ENCODE data around the gene SEPTIN10.

SEPTIN10 gene

GRCh38 chr2:109525836-109526235 is 87.9 kb downstream of the SEPTIN10 start:
- no peak for DNase-seq (ENCODE audit: low read depth in 2 of 2, low spot score in 1 of 2)

- no peak for DNase-seq (ENCODE audit: low read depth in 2 of 2, low spot score in 1 of 2)
Observed at GRCh38 chr2:109523536-109524361, 90.0 kb downstream of the SEPTIN10 start.

- no peak for DNase-seq (ENCODE audit: low read depth in 2 of 2, low spot score in 1 of 2)
Observed at GRCh38 chr2:109523121-109523520, 90.6 kb downstream of the SEPTIN10 start.

- DNase-seq (ENCODE audit: low read depth in 2 of 2, low spot score in 1 of 2): no peak
Observed at GRCh38 chr2:109522063-109522374, 91.7 kb downstream of the SEPTIN10 start.

GRCh38 chr2:109521233-109522062 is 92.3 kb downstream of the SEPTIN10 start:
- no peak for DNase-seq (ENCODE audit: low read depth in 2 of 2, low spot score in 1 of 2)

GRCh38 chr2:109519513-109519912 is 94.3 kb downstream of the SEPTIN10 start:
- DNase-seq (ENCODE audit: low read depth in 2 of 2, low spot score in 1 of 2): no peak

GRCh38 chr2:109517118-109517889 is 96.5 kb downstream of the SEPTIN10 start:
- DNase-seq (ENCODE audit: low read depth in 2 of 2, low spot score in 1 of 2): no peak

- no peak for DNase-seq (ENCODE audit: low read depth in 2 of 2, low spot score in 1 of 2)
Observed at GRCh38 chr2:109516445-109517117, 97.2 kb downstream of the SEPTIN10 start.

- DNase-seq (ENCODE audit: low read depth in 2 of 2, low spot score in 1 of 2): no peak
Observed at GRCh38 chr2:109514857-109515256, 98.9 kb downstream of the SEPTIN10 start.

GRCh38 chr2:109513749-109514588 is 99.8 kb downstream of the SEPTIN10 start:
- DNase-seq (ENCODE audit: low read depth in 2 of 2, low spot score in 1 of 2): no peak

GRCh38 chr2:109513230-109513629 is 100.5 kb downstream of the SEPTIN10 start:
- DNase-seq (ENCODE audit: low read depth in 2 of 2, low spot score in 1 of 2): no peak

- DNase-seq (ENCODE audit: low read depth in 2 of 2, low spot score in 1 of 2): no peak
Observed at GRCh38 chr2:109512076-109512475, 101.7 kb downstream of the SEPTIN10 start.

- no peak for DNase-seq (ENCODE audit: low read depth in 2 of 2, low spot score in 1 of 2)
Observed at GRCh38 chr2:109511168-109511567, 102.6 kb downstream of the SEPTIN10 start.

GRCh38 chr2:109510136-109511028 is 103.4 kb downstream of the SEPTIN10 start:
- DNase-seq (ENCODE audit: low read depth in 2 of 2, low spot score in 1 of 2): peak; percentile 41 to 57

- DNase-seq (ENCODE audit: low read depth in 2 of 2, low spot score in 1 of 2): no peak
Observed at GRCh38 chr2:109508556-109508955, 105.2 kb downstream of the SEPTIN10 start.

GRCh38 chr2:109507828-109508227 is 105.9 kb downstream of the SEPTIN10 start:
- no peak for DNase-seq (ENCODE audit: low read depth in 2 of 2, low spot score in 1 of 2)

- no peak for DNase-seq (ENCODE audit: low read depth in 2 of 2, low spot score in 1 of 2)
Observed at GRCh38 chr2:109507217-109507616, 106.5 kb downstream of the SEPTIN10 start.

- DNase-seq (ENCODE audit: low read depth in 2 of 2, low spot score in 1 of 2): no peak
Observed at GRCh38 chr2:109503191-109503590, 110.6 kb downstream of the SEPTIN10 start.

- no peak for DNase-seq (ENCODE audit: low read depth in 2 of 2, low spot score in 1 of 2)
Observed at GRCh38 chr2:109501461-109501860, 112.3 kb downstream of the SEPTIN10 start.

Data from stimulated activated CD8-positive, alpha-beta memory T cell treated with anti-CD3 and anti-CD28 coated beads, Interleukin-4, amount 100 ng/mL, for 4 hours (primary cell).